ENCODE results near the gene COMT.

DNA sequence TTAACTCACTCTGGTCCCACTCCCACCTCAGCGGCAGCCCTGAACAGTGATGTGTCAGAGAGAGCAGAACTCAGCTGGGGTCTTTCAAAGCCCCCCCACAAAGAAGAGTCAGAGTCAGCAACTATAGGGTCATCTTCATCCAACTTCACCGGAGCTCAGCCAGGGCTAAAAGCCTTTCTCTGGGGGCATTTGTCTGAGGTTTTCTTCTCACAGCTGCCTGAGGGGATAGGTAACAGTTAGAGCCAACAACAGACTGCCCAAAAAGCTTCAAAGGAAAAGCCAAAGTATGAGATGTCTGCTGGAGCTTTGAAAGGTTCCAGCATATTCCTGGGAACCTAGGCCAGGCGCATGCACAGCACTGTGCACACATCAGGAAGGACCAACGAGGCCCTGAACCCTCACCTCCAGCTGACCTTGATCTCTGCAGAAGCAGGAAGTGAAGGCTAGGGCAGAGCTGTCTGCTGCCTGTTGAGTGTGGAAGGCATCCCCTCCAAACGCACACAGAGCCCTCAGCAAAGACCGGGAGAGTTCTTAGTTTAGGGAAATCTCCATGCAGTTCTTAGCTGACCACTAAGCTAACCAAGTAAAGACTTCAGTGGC is 28.1 kb upstream of the COMT start:
- no peak for TF ChIP-seq POLR2A (IDR thresholded peaks at IDR 0.05)
- TF ChIP-seq, protein P1, sequence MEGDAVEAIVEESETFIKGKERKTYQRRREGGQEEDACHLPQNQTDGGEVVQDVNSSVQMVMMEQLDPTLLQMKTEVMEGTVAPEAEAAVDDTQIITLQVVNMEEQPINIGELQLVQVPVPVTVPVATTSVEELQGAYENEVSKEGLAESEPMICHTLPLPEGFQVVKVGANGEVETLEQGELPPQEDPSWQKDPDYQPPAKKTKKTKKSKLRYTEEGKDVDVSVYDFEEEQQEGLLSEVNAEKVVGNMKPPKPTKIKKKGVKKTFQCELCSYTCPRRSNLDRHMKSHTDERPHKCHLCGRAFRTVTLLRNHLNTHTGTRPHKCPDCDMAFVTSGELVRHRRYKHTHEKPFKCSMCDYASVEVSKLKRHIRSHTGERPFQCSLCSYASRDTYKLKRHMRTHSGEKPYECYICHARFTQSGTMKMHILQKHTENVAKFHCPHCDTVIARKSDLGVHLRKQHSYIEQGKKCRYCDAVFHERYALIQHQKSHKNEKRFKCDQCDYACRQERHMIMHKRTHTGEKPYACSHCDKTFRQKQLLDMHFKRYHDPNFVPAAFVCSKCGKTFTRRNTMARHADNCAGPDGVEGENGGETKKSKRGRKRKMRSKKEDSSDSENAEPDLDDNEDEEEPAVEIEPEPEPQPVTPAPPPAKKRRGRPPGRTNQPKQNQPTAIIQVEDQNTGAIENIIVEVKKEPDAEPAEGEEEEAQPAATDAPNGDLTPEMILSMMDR (IDR thresholded peaks at IDR 0.05), result no peak
